ENCODE results near the gene COL28A1.

Gene COL28A1

GRCh38 chr7:7535691-7536090, at the start of gene COL28A1:
TSS of gene COL28A1 (minus strand) at chr7:7535873. CDS start at chr7:7532875, 2,998 bp downstream.
- ChIA-PET CTCF (interaction anchor here (1.0 to 1.6 kb wide), 2 partner anchors 433 to 681 kb away, joined by 3 read pairs; no protein-coding TSS in a partner anchor), POLR2A (no interaction called here)
- no peak for DNase-seq (ENCODE audit: extremely low spot score)
- no peak for TF ChIP-seq CTCF (IDR thresholded peaks at IDR 0.05; ENCODE audit: control extremely low read depth, extremely low read depth, low read depth, missing control alignments)

- POLR2A ChIA-PET, result no interaction called here
- no peak for DNase-seq (ENCODE audit: extremely low spot score)
- TF ChIP-seq CTCF (IDR thresholded peaks at IDR 0.05; ENCODE audit: control extremely low read depth, extremely low read depth, low read depth, missing control alignments), result no peak
- CTCF ChIA-PET, result interaction anchor here (1.2 to 1.6 kb wide), 2 partner anchors 11 to 173 kb away, joined by 3 to 8 read pairs; no protein-coding TSS in a partner anchor
Observed at GRCh38 chr7:7584653-7585052, 49.0 kb upstream of the COL28A1 start.

- ChIA-PET CTCF (interaction anchor here (0.8 to 1.5 kb wide), 4 partner anchors 11 to 173 kb away, joined by 3 read pairs; no protein-coding TSS in a partner anchor), POLR2A (no interaction called here)
- no peak for DNase-seq (ENCODE audit: extremely low spot score)
- TF ChIP-seq CTCF (IDR thresholded peaks at IDR 0.05; ENCODE audit: control extremely low read depth, extremely low read depth, low read depth, missing control alignments), result no peak
Observed at GRCh38 chr7:7583731-7584130, 48.1 kb upstream of the COL28A1 start.

- ChIA-PET POLR2A (no interaction called here), CTCF (interaction anchor here (1.5 kb wide), 1 partner anchor 14 kb away, joined by 3 read pairs; no protein-coding TSS in a partner anchor)
- no peak for TF ChIP-seq CTCF (IDR thresholded peaks at IDR 0.05; ENCODE audit: control extremely low read depth, extremely low read depth, low read depth, missing control alignments)
- DNase-seq (ENCODE audit: extremely low spot score), result no peak
Observed at GRCh38 chr7:7582596-7582995, 46.9 kb upstream of the COL28A1 start.

GRCh38 chr7:7581531-7582179, 46.0 kb upstream of the COL28A1 start:
- DNase-seq (ENCODE audit: extremely low spot score), result no peak
- CTCF ChIA-PET, result interaction anchor here (0.8 to 1.0 kb wide), 2 partner anchors 14 to 28 kb away, joined by 3 read pairs; no protein-coding TSS in a partner anchor

GRCh38 chr7:7579638-7580037, 44.0 kb upstream of the COL28A1 start:
- ChIA-PET POLR2A (no interaction called here), CTCF (interaction anchor here (1.3 kb wide), 1 partner anchor 9 kb away, joined by 3 read pairs; no protein-coding TSS in a partner anchor)
- no peak for DNase-seq (ENCODE audit: extremely low spot score)
- TF ChIP-seq CTCF (IDR thresholded peaks at IDR 0.05; ENCODE audit: control extremely low read depth, extremely low read depth, low read depth, missing control alignments), result no peak

More at GRCh38 chr7:7581531-7582179, 46.0 kb upstream of the COL28A1 start:
- POLR2A ChIA-PET, result no interaction called here
- TF ChIP-seq CTCF (IDR thresholded peaks at IDR 0.05; ENCODE audit: control extremely low read depth, extremely low read depth, low read depth, missing control alignments), result no peak

Measured in GM10248 (cell line).